Regular cardiac myocyte (primary cell): ENCODE results near the gene OR13G1. TPM values are rescaled to one million over a fixed set of nuclear protein-coding genes. Genes with fewer than 3 reads are reported as not detected.

Source experiments
- total RNA-seq: library from RNA; depleted of rRNA; stranded (reverse); fragments of >200 nt; gene quantifications from 2 replicates; pipeline ENCODE4 v1.2.3, GENCODE V29; 2014

OR13G1 gene
- not detected in 2 replicates for total RNA-seq

DNA sequence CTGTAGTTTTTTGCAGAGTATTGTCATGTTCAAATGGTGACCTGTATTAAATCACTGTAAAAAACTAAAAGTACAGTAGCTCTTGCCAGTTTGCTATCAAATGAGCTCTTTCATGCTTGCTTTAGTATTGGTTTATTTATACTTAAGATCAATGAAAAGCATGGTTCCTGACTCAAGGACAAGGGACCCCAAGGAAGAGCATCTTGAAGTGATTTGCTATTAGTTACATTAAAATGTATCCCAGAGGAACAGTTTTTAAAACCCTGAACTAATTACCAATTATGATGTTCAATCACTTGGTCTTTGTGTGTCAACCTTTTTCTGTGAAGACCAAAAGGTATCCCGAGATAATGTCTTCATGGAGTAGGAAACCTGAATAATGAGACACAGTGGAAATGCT lies at the start of gene OR13G1:
Gene OR13G1 (minus strand): TSS at position 101 of the 400 bp plus-strand sequence. CDS start 6,698 bp downstream, outside the sequence.

GRCh38 chr1:247716546-247716945 lies 37.0 kb upstream of the OR13G1 start, which contains the start of gene OR6F1:
OR6F1 (minus strand) TSS chr1:247716646; CDS start chr1:247712755, 3,891 bp downstream.

Other genes starting within 250 kb of the OR13G1 start
- gene OR2B11, start 221.6 kb downstream of the OR13G1 start, total RNA-seq, result not detected in 2 replicates
- gene OR2C3, start 143.3 kb downstream of the OR13G1 start, total RNA-seq, result not detected in 2 replicates
- gene GCSAML, start 130.6 kb downstream of the OR13G1 start, total RNA-seq, result not detected in 2 replicates
- gene OR2G2, start 91.4 kb downstream of the OR13G1 start, total RNA-seq, result not detected in 2 replicates
- gene OR2G3, start 74.2 kb downstream of the OR13G1 start, total RNA-seq, result not detected in 2 replicates
- gene OR6F1, start 36.9 kb upstream of the OR13G1 start, total RNA-seq, result not detected in 2 replicates
- not detected in 2 replicates for gene OR14K1, start 58.9 kb upstream of the OR13G1 start, total RNA-seq
- not detected in 2 replicates for gene OR14A2, start 68.4 kb upstream of the OR13G1 start, total RNA-seq
- gene OR1C1, start 80.8 kb upstream of the OR13G1 start, total RNA-seq, result not detected in 2 replicates
- gene OR14A16, start 144.4 kb upstream of the OR13G1 start, total RNA-seq, result not detected in 2 replicates
- not detected in 2 replicates for gene OR11L1, start 162.2 kb upstream of the OR13G1 start, total RNA-seq
- 1.1 and 3.1 TPM in 2 replicates for gene TRIM58, start 177.4 kb upstream of the OR13G1 start, total RNA-seq
- gene OR2W3, start 215.8 kb upstream of the OR13G1 start, total RNA-seq, result 0.58 TPM in 1 of 2 replicates, not detected in the other
- under 0.01 TPM in 1 of 2 replicates, not detected in the other for gene OR2T8, start 240.5 kb upstream of the OR13G1 start, total RNA-seq
- not detected in 2 replicates for gene OR2AJ1, start 245.2 kb upstream of the OR13G1 start, total RNA-seq